GM06990 (cell line): ENCODE results near the gene MTMR2.
"Not testable (repeated sequence)": the region's sequence is repeated elsewhere in the genome, so short reads cannot be mapped to it uniquely, and the experiment has no call there.

Experiments
- DNase-seq: peaks from one replicate; pipeline ENCODE4 v3.0.0-alpha.2; 2011; ENCODE audit not compliant: insufficient read length; ENCODE audit errors: extremely low read depth
- H3K27me3 ChIP-seq: replicated peaks from 2 replicates; pipeline ENCODE4 v1.6.0; 2011; ENCODE audit warnings: low read length; ENCODE audit not compliant: control insufficient read depth, insufficient read depth
- H3K36me3 ChIP-seq: 2 replicates; pipeline ENCODE4 v1.5.1; 2011; ENCODE audit warnings: low read length; ENCODE audit not compliant: control insufficient read depth, insufficient read depth
- H3K4me3 ChIP-seq: replicated peaks from 2 replicates; pipeline ENCODE4 v1.5.1; 2011; ENCODE audit warnings: low read depth, mild to moderate bottlenecking, control low read depth, low read length
- TF ChIP-seq, protein P1 (sequence below): IDR thresholded peaks from 2 replicates; pipeline ENCODE4 v1.5.1; 2011; ENCODE audit warnings: low read length, control low read depth, mild to moderate bottlenecking, inconsistent platforms; ENCODE audit not compliant: insufficient read depth, poor library complexity, severe bottlenecking

Gene MTMR2

DNA sequence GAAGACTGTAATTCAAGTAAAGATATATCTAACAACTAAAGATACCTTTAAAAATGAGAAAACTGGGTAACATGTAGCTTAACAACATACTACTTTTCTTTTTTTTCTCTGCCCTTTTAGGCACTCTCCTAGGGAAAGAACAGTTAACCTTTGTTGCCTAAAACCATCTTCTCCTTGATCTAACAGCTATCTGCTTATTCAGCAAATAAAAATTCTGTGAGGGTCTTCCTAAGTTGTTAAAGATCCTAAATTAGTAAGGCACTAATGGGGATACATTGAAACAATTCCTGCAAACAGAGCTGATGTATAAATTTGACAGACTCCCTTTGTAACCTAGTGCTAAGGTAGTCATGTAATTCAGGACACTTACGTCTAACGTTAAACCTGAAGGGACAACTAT, 39.1 kb downstream of the MTMR2 start:
- H3K4me3 ChIP-seq: no peak overlapping the region
- no peaks in the 10 kb centered on the region for H3K27me3 ChIP-seq
- H3K36me3 ChIP-seq: no peaks in the 10 kb centered on the region
- TF ChIP-seq, protein P1, sequence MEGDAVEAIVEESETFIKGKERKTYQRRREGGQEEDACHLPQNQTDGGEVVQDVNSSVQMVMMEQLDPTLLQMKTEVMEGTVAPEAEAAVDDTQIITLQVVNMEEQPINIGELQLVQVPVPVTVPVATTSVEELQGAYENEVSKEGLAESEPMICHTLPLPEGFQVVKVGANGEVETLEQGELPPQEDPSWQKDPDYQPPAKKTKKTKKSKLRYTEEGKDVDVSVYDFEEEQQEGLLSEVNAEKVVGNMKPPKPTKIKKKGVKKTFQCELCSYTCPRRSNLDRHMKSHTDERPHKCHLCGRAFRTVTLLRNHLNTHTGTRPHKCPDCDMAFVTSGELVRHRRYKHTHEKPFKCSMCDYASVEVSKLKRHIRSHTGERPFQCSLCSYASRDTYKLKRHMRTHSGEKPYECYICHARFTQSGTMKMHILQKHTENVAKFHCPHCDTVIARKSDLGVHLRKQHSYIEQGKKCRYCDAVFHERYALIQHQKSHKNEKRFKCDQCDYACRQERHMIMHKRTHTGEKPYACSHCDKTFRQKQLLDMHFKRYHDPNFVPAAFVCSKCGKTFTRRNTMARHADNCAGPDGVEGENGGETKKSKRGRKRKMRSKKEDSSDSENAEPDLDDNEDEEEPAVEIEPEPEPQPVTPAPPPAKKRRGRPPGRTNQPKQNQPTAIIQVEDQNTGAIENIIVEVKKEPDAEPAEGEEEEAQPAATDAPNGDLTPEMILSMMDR: no peak
- DNase-seq: no peak

DNA sequence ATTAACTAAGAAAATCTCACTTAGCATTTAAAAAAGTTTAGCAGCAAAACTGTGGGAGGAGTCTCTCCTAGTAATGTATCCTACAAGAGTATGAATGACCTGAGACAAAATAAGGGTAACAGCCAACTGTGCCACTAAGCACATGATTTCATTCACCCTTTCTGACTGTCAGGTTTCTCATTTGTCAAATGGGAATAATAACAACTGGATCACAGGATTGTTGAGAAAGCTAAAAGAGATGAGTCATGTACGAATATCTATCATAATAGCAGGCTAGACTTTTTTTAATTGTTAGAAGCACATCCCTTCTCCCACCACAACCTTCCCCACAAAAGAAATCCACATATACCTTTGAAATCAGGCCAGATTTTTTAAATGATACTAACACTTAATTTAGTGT, 39.5 kb downstream of the MTMR2 start:
- DNase-seq: no peak
- TF ChIP-seq, protein P1: no peak
- Histone ChIP-seq H3K4me3 (no peak overlapping the region), H3K27me3 (no peaks in the 10 kb centered on the region), H3K36me3 (no peaks in the 10 kb centered on the region)

DNA sequence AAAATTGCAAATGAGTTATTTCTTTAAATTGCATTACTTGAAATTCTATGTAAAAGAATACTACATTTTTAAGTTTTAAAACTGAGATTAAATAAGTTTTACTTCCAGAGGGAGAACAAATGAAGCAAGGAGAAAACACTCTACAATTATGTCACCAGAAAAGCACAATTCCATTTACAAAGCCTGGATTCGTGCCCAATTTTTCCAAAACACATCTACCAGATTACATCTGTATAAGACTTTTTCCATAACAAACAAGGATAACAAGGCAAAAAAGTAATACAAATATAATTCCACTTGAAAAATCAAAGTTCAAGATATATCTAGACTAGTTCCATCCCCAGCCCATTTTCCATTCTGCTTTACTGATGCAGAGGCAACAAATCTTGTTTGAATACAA, 40.5 kb downstream of the MTMR2 start:
- H3K27me3 ChIP-seq: no peaks in the 10 kb centered on the region
- no peaks in the 10 kb centered on the region for H3K36me3 ChIP-seq
- no peak for DNase-seq
- TF ChIP-seq, protein P1: no peak
- H3K4me3 ChIP-seq: no peak overlapping the region

DNA sequence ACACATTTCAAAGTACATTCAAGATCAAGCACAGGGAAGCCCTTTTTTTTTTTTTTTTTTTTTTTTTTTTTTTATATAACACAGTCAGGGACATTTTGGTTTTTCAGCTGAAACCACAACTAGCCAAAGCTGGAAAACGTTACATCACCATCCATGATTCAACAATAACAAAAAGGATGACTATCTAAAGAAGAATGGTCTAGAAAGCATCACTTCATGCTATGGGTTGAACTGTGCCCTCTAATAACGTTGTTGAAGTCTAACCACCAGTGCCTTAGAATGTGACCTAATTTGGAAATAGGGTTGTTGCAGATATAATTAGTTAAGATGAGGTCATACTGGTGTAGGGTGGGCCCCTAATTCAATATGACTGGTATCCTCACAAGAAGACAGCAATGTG, 46.6 kb downstream of the MTMR2 start:
- TF ChIP-seq, protein P1: no peak
- H3K36me3 ChIP-seq: no peaks in the 10 kb centered on the region
- no peaks in the 10 kb centered on the region for H3K27me3 ChIP-seq
- H3K4me3 ChIP-seq: no peak overlapping the region
- no peak for DNase-seq

DNA sequence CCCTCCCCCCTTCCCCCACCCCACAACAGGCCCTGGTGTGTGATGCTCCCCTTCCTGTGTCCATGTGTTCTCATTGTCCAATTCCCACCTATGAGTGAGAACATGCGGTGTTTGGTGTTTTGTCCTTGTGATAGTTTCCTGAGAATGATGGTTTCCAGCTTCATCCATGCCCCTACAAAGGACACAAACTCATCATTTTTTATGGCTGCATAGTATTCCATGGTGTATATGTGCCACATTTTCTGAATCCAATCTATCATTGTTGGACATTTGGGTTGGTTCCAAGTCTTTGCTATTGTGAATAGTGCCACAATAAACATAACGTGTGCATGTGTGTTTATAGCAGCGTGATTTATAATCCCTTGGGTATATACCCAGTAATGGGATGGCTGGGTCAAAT, 53.0 kb downstream of the MTMR2 start:
- not testable (repeated sequence) for H3K36me3 ChIP-seq, DNase-seq, H3K27me3 ChIP-seq, H3K4me3 ChIP-seq

DNA sequence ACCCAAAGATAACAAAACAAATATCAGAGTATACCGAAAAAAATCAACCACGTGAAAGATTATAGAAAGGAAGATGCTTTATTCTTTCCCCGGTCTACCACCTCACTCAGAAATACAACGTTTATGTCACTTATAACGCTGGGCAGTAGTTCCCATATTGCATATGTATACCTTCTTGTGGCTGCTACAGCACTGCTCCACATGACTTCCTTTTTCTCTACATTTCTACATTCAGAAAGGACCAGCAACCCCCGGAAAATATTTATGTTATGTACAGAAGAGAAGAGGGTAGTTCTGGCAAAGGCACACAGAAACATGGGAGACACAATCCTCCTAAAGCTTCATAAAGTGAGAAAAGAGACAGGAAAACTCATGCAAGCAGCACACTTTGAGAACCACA, 56.8 kb downstream of the MTMR2 start:
- TF ChIP-seq, protein P1: no peak
- Histone ChIP-seq H3K4me3 (no peak overlapping the region), H3K27me3 (no peaks in the 10 kb centered on the region), H3K36me3 (no peaks in the 10 kb centered on the region; the same call in 1 of the 2 replicates)
- no peak for DNase-seq
